HG03439 (cell line): ENCODE measurements around the gene IREB2.

Experiments used
- ATAC-seq: cut with Tn5 transposase; IDR thresholded peaks from one replicate; pipeline ENCODE4 v1.9.1; 2021; ENCODE audit warnings: mild to moderate bottlenecking, moderate library complexity; ENCODE audit not compliant: unreplicated experiment

The IREB2 gene

DNA sequence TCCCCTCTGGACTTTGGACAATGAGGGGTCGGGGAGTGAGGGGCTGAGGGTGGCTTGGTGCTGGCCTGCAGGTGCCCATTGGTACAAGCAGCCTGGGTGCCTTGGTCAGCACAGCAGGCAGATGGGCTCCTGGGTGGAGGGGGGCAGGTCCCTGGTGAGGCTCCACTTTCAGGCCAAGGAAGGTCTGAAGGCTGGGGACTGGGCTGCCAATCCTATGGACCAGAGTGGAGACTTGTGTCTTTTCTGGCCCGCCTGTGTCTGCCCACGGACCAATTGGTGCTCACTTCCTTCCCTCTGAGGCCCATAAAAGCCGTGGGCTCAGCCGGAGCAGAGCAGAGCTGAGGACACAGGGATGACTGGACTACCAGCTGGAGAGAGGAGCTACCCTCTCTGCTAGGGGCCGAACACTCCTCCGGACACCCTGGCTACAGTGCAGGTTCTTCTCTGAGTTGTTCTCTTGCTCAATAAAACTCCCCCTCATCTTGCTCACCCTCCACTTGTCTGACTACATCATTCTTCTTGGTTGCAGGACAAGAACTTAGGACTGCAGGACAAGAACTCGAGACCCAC, 31.9 kb upstream of the IREB2 start:
- ATAC-seq: no peak

DNA sequence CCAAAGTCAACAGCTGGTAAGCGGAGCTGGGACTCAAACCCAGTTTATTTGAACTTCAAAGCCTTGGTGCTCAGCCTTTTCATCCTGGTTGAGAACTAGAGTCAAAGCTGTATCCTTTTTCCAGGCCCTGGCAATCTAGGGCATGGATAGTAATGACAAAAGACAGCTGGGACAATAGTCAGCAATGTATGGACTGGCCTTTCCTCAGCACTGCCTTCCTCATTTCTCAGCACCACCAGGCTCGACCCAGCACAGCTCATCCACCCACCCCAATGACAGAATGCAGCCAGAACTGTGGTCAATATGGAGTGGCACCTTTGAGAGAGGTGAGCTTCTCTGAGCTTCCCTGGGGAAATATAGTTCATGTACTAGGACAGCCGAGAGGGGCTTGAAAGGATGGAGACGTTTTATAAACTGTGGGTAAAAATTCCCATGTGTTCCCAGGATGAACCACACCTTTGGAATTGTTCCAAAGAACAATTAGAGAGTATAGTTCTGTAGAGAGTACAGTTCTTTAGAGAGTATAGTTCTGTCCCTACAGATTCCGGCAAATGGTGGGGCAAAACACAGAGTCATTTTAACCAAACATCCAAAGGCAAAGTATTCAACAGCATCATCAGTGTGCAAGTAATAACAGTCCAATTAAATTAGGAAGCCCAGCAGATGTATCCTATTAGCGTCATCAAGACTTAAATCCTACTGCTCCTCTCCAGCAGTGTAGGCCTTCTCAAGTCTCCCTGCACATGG, 30.2 kb upstream of the IREB2 start:
- no peak for ATAC-seq

GRCh38 chr15:78408355-78408640, 29.7 kb upstream of the IREB2 start:
- ATAC-seq: no peak

GRCh38 chr15:78408961-78409360, 29.1 kb upstream of the IREB2 start:
- ATAC-seq: no peak

DNA sequence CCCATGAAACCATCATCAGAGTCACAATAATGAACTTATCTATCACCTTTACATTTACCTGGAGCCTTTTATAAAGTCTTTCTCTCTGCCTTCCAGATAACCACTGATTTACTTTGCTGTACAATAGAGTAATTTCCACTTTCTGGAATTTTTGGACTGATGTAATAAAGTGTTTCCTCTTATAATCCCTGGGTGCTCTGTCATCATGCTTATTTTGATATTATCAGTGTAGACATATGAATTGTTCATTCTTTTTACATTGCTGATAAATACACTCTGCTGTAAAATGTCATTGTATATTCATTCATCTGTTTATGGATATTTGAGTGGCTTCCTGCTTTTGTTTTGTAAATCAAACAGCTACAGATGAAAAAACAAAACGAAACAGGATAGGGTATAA, 27.0 kb upstream of the IREB2 start:
- ATAC-seq: no peak

- ATAC-seq: no peak
Measured at GRCh38 chr15:78414621-78415250, 23.3 kb upstream of the IREB2 start.

- ATAC-seq: no peak
Measured at GRCh38 chr15:78415284-78415683, 22.7 kb upstream of the IREB2 start.

- no peak for ATAC-seq
Measured at GRCh38 chr15:78417754-78418630, 20.0 kb upstream of the IREB2 start.

DNA sequence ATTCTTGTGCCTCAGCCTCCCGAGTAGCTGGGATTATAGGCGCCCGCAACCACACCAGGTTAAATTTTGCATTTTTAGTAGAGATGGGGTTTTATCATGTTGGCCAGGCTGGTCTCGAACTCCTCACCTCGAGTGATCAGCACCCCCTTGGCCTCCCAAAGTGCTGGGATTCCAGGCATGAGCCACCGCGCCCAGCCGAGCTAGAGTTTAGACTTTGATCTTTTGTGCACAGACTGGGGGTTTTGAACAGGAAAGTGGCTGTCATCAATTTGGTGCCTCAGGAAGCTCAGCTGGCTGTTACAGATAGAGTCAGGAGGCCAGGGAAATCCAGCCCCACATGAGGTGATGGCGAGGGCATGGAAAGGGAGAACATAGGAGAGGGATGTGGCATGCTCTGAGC, 19.3 kb upstream of the IREB2 start:
- no peak for ATAC-seq

GRCh38 chr15:78419367-78419766, 18.6 kb upstream of the IREB2 start:
- ATAC-seq: no peak

- no peak for ATAC-seq
Measured at GRCh38 chr15:78420220-78420619, 17.8 kb upstream of the IREB2 start.

DNA sequence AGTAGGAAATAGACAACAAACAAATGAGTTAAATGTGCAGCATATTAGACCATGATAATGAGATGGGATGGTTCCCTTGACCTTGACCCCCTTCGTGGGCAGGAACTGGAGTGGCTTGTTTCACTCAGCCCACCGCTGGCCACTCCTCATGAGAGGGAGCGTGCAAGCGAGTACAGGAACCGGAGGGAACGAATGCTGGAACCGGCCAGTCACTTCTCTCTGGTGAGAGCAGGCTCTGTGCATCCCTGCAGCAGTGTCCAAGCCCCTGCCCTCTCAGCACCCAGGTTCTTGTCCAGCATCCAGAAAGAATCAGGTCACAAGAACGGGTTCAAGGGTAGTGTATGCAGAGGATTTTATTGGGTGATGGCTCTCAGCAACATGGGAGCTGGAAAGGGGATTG, 17.2 kb upstream of the IREB2 start:
- ATAC-seq: no peak

- ATAC-seq: no peak
Measured at GRCh38 chr15:78421238-78421965, 16.6 kb upstream of the IREB2 start.

DNA sequence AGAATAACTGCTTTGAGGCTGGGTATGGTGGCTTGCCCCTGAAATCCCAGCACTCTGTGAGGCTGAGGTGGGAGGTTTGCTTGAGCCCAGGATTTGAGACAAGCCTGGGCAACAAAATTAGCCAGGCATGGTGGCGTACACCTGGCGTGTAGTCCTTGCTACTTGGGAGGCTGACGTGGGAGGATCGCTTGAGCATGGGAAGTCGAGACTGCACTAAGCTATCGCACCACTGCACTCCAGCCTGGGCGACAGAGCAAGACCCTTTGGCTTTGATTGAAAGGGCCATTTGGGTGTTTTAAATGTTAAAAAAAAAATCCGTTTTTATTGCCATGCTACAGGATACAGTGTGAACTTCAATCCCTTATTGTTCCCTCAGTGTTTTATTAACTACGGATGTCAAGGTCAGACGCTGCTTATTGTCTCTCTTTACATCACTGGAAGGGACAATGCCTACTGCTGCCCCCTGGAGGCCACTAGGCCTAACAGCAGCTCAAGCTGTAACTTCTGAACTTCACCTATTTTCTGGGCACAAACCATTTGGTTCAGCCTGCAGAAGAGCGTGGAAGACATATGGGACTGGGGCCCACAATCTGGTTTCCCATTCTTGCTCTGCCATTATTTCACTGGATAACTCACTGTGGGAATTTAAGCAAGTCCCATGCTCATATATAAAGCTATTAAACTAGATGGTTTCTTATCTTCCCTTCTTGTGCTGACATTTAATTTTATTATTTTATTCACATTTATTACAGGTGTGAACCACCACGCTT, 15.3 kb upstream of the IREB2 start:
- no peak for ATAC-seq

DNA sequence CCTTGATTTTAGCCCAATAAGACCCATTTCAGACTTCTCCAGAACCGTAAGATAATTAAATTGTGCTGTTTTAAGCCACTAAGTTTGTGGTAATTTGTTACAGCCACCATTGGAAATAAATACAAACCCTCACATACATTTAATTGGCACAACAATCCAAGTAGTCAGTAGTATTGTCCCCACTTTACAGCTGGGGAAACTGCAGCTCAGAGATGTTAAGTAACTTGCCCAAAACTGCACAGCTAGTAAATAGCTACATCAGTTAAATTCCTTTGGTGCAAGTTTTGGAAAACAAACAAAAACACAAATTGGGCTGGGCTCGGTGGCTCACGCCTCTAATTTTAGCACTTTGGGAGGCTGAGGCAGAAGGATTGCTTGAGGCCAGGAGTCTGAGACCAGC, 13.3 kb upstream of the IREB2 start:
- ATAC-seq: no peak

GRCh38 chr15:78425643-78426042, 12.4 kb upstream of the IREB2 start:
- ATAC-seq: no peak

DNA sequence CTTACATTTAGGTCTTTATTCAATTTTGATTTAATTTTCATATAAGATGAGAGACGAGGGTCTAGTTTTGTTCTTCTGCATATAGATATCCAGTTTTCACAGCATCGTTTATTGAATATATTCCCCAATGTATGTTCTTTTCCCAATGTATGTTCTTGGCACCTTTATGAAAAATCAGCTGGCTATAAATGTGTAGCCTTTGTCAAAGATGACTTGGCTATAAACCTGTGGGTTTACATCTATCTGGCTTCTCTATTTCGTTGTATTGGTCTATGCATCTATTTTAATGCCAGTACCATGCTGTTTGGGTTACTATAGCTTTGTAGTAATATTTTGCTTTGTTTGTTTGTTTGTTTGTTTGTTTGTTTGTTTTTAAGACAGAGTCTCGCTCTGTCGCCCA, 11.7 kb upstream of the IREB2 start:
- no peak for ATAC-seq

DNA sequence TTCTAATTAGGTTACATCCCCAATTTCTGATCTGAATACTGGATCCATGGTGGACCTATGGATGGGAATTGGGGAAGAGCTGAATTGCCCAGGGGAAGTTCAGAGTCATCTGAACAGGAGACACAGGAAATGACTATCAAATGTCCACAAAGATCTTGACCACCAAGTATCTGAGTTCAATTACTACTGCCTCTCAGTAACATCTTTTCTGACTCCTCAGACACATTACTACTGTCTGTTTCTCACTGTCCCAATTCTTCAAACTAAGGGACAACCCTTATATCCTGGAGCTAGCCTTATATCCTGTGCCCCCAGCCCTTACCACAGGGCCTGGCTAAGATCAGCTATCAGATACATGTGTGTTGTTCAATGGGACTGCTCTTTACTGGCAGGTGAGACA, 10.1 kb upstream of the IREB2 start:
- ATAC-seq: no peak

GRCh38 chr15:78429477-78429876, 8.5 kb upstream of the IREB2 start:
- ATAC-seq: no peak

- no peak for ATAC-seq
Measured at GRCh38 chr15:78431955-78432354, 6.1 kb upstream of the IREB2 start.
